Parathyroid adenoma (tissue), 2 donors: Measurements from ENCODE around the gene PTPRM.

Source experiments
- H2AFZ ChIP-seq: fragments of 300-600 bp; sonication (generic); one replicate; pipeline ENCODE4 v1.7.0; 2017; ENCODE audit warnings: antibody characterized with exemption, mild to moderate bottlenecking
- H3K27ac ChIP-seq: fragments of 300-600 bp; sonication (generic); one replicate; pipeline ENCODE4 v1.7.0; 2017
- H3K27me3 ChIP-seq: fragments of 300-600 bp; sonication (generic); one replicate; pipeline ENCODE4 v1.7.0; 2017; ENCODE audit warnings: low read length; ENCODE audit not compliant: control insufficient read depth, insufficient read depth
- H3K36me3 ChIP-seq: fragments of 300-600 bp; sonication (generic); one replicate; pipeline ENCODE4 v1.7.0; 2017; ENCODE audit warnings: low read length; ENCODE audit not compliant: control insufficient read depth, insufficient read depth
- H3K4me1 ChIP-seq: fragments of 300-600 bp; sonication (generic); one replicate; pipeline ENCODE4 v1.7.0; 2017; ENCODE audit warnings: control low read depth
- H3K4me2 ChIP-seq: fragments of 300-600 bp; sonication (generic); one replicate; pipeline ENCODE4 v1.7.0; 2017; ENCODE audit warnings: low read length
- H3K4me3 ChIP-seq: fragments of 300-600 bp; sonication (generic); one replicate; pipeline ENCODE4 v1.7.0; 2017; ENCODE audit warnings: low read depth, low read length
- H3K79me2 ChIP-seq: fragments of 300-600 bp; sonication (generic); one replicate; pipeline ENCODE4 v1.7.0; 2017; ENCODE audit warnings: control low read depth
- H3K9ac ChIP-seq: fragments of 300-600 bp; sonication (generic); one replicate; pipeline ENCODE4 v1.7.0; 2017; ENCODE audit warnings: mild to moderate bottlenecking
- H3K9me3 ChIP-seq: fragments of 300-600 bp; sonication (generic); one replicate; pipeline ENCODE4 v1.7.0; 2017; ENCODE audit warnings: low read length; ENCODE audit not compliant: control insufficient read depth
- CTCF ChIP-seq: fragments of 300-600 bp; sonication (generic); IDR thresholded peaks from one replicate; pipeline ENCODE4 v1.7.0; 2017; ENCODE audit warnings: antibody characterized with exemption, mild to moderate bottlenecking
- donor health status: primary hyperparathyroidism.

The PTPRM gene

GRCh38 chr18:7953095-7953958, 386.2 kb downstream of the PTPRM start:
- Histone ChIP-seq H3K9me3 (no peaks in the 10 kb centered on the region), H3K4me1 (peaks cover 3% of the 10 kb centered on the region), H3K27ac (no peak overlapping the region), H3K79me2 (no peaks in the 10 kb centered on the region), H3K4me3 (no peak overlapping the region), H3K27me3 (no peaks in the 10 kb centered on the region), H3K9ac (no peak overlapping the region), H2AFZ (no peak overlapping the region), H3K36me3 (no peaks in the 10 kb centered on the region), H3K4me2 (no peak overlapping the region)
- TF ChIP-seq CTCF: no peak

DNA sequence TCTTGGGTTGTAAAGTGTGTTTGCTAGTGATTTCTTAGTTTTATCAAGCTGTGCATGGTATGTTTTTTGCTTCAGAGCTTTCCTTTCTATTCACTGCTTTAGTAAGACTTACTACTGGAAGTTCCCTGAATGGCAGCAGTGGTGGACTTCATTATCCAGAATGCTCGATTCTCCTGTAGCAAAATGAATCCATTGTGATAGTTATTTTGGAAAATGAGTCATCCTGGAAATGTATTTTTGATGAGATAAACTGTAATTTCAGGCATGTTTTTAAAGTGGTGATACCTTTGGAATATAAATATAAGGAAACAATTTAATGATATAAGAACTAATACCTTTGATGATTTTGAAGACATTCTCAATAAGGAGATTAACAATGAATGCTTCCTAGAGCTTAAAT, 387.1 kb downstream of the PTPRM start:
- H3K4me1 ChIP-seq: peaks cover 3% of the 10 kb centered on the region
- H3K4me3 ChIP-seq: no peak overlapping the region
- H3K9ac ChIP-seq: no peak overlapping the region
- no peak overlapping the region for H2AFZ ChIP-seq
- no peak overlapping the region for H3K4me2 ChIP-seq
- no peaks in the 10 kb centered on the region for H3K9me3 ChIP-seq
- no peak for TF ChIP-seq CTCF
- no peaks in the 10 kb centered on the region for H3K27me3 ChIP-seq
- no peaks in the 10 kb centered on the region for H3K36me3 ChIP-seq
- no peak overlapping the region for H3K27ac ChIP-seq
- H3K79me2 ChIP-seq: no peaks in the 10 kb centered on the region

DNA sequence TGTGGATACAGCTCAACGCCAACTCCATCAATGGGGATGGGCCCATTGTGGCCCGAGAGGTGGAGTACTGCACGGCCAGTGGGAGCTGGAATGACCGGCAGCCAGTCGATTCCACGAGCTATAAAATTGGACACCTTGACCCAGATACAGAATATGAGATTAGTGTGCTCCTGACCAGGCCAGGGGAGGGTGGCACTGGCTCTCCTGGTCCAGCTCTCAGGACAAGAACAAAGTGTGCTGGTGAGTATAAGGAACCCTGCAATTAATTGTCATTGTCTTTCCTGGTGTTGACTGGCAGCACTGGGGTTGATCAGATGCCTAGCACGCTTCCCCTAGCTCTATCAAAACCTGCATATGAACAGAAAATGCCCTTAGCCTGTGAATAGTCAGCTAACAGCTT, 388.1 kb downstream of the PTPRM start:
- no peak overlapping the region for H3K9ac ChIP-seq
- no peaks in the 10 kb centered on the region for H3K36me3 ChIP-seq
- H3K4me3 ChIP-seq: no peak overlapping the region
- no peak overlapping the region for H2AFZ ChIP-seq
- no peak overlapping the region for H3K4me2 ChIP-seq
- no peak overlapping the region for H3K27ac ChIP-seq
- peaks cover 3% of the 10 kb centered on the region for H3K4me1 ChIP-seq
- TF ChIP-seq CTCF: no peak
- H3K9me3 ChIP-seq: no peaks in the 10 kb centered on the region
- no peaks in the 10 kb centered on the region for H3K27me3 ChIP-seq
- no peaks in the 10 kb centered on the region for H3K79me2 ChIP-seq

DNA sequence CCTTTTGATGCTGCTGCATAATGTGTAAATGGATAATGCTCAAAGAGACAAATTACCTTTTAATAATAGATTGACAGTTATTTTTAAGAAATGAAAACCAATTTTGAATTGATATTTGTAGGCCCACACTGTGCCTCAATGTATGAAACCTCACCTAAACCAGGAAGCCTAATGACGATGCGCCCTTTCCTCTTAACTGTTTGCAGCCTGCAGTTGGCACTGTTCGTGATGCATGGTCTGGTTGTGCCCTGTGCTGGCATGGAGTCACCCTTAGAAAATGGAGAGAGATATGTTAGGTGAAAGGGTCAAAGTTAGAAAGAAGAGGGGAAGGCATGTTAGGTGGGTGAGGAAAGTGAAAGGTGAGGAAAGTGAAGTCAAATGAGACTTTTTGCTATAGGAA, 390.2 kb downstream of the PTPRM start:
- Histone ChIP-seq H3K79me2 (peaks cover 4% of the 10 kb centered on the region), H3K36me3 (no peaks in the 10 kb centered on the region), H3K4me2 (no peak overlapping the region), H3K9ac (no peak overlapping the region), H3K27ac (no peak overlapping the region), H3K27me3 (no peaks in the 10 kb centered on the region), H3K9me3 (no peaks in the 10 kb centered on the region), H3K4me1 (peaks cover 3% of the 10 kb centered on the region), H3K4me3 (no peak overlapping the region), H2AFZ (no peak overlapping the region)
- no peak for TF ChIP-seq CTCF
